Endodermal cell (in vitro differentiated cells): ENCODE measurements around the gene GPR150. TPM values are rescaled to one million over a fixed set of nuclear protein-coding genes. Genes with fewer than 3 reads are reported as not detected.

ENCODE experiments used
- DNase-seq: peaks from one replicate; pipeline ENCODE4 v3.0.0-alpha.2; 2017
- H3K27ac ChIP-seq: 2 replicates; pipeline ENCODE4 v1.5.1; 2013; ENCODE audit warnings: mild to moderate bottlenecking, low read depth, low read length, moderate library complexity
- H3K27me3 ChIP-seq: 2 replicates; pipeline ENCODE4 v1.6.1; 2013; ENCODE audit warnings: mild to moderate bottlenecking, low read length, moderate library complexity; ENCODE audit not compliant: insufficient read depth, control insufficient read depth, poor library complexity, severe bottlenecking
- H3K36me3 ChIP-seq: 2 replicates; pipeline ENCODE4 v1.7.0; 2013; ENCODE audit warnings: mild to moderate bottlenecking, low read length, moderate library complexity; ENCODE audit not compliant: control insufficient read depth, insufficient read depth
- H3K4me1 ChIP-seq: one replicate; pipeline ENCODE4 v1.7.0; 2013; ENCODE audit warnings: low read length; ENCODE audit not compliant: control insufficient read depth, insufficient read depth
- H3K4me3 ChIP-seq: 2 replicates; pipeline ENCODE4 v1.5.1; 2013; ENCODE audit warnings: mild to moderate bottlenecking, low read length, moderate library complexity
- H3K9ac ChIP-seq: 2 replicates; pipeline ENCODE4 v1.6.1; 2013; ENCODE audit warnings: mild to moderate bottlenecking, low read length, moderate library complexity; ENCODE audit not compliant: poor library complexity, severe bottlenecking; ENCODE audit errors: extremely low read depth
- H3K9me3 ChIP-seq: 2 replicates; pipeline ENCODE4 v1.6.1; 2013; ENCODE audit warnings: mild to moderate bottlenecking, low read length, moderate library complexity; ENCODE audit not compliant: control insufficient read depth
- H3K27ac Mint-ChIP-seq: 2 replicates; pipeline ENCODE4 v1.8.0; 2020; ENCODE audit warnings: mixed read lengths
- H3K27me3 Mint-ChIP-seq: 2 replicates; pipeline ENCODE4 v1.8.0; 2021; ENCODE audit warnings: mild to moderate bottlenecking, mixed read lengths; ENCODE audit not compliant: insufficient read depth
- H3K36me3 Mint-ChIP-seq: 2 replicates; pipeline ENCODE4 v1.8.0; 2020; ENCODE audit warnings: low read depth, mixed read lengths
- H3K4me1 Mint-ChIP-seq: 2 replicates; pipeline ENCODE4 v1.8.0; 2020; ENCODE audit warnings: mixed read lengths
- H3K4me3 Mint-ChIP-seq: 2 replicates; pipeline ENCODE4 v1.8.0; 2020; ENCODE audit warnings: mild to moderate bottlenecking, moderate library complexity, mixed read lengths
- H3K9me3 Mint-ChIP-seq: 2 replicates; pipeline ENCODE4 v1.8.0; 2020; ENCODE audit warnings: mild to moderate bottlenecking, mixed read lengths
- CTCF ChIP-seq: fragments of 200-600 bp; sonication (generic); conservative IDR thresholded peaks from 2 replicates; pipeline ENCODE4 v1.5.0; 2021; ENCODE audit warnings: antibody characterized with exemption, mild to moderate bottlenecking
- WGBS, 2 experiments: methylation state at CpG; one replicate each; pipeline versions ENCODE4 v1.1.5 to v1.1.7; 2013; ENCODE audit warnings: missing lambda C conversion rate in 2 of 2, mixed read lengths in 1 of 2; ENCODE audit not compliant: insufficient coverage in 1 of 2, insufficient read length in 1 of 2; 5-methylcytosine and 5-hydroxymethylcytosine counted together
- total RNA-seq, 2 donors: library from RNA; stranded (reverse); fragmentation: NEBNext Ultra II Directional in 1 of 2; extraction: Animal tissue kit (Norgen Biotek cat#: 25700) in 1 of 2; gene quantifications; 2 replicates in 1 of 2; 3 replicates in 1 of 2; pipeline ENCODE4 v1.2.1, GENCODE V29; 2021

GPR150 gene
- total RNA-seq, 2 donors from 2014 or later: 0.13 to 0.22 TPM

GRCh38 chr5:95605786-95606185 lies 14.1 kb upstream of the GPR150 start:
- H3K9me3 Mint-ChIP-seq: no peaks in the 10 kb centered on the region
- H3K4me3 Mint-ChIP-seq: no peak overlapping the region
- no peak overlapping the region for H3K9ac ChIP-seq
- H3K36me3 ChIP-seq: no peaks in the 10 kb centered on the region
- H3K27me3 ChIP-seq: no peaks in the 10 kb centered on the region
- DNase-seq: no peak
- no peak for TF ChIP-seq CTCF
- H3K4me1 Mint-ChIP-seq: peaks cover 7% of the 10 kb centered on the region
- no peaks in the 10 kb centered on the region for H3K9me3 ChIP-seq
- peaks cover 4% of the 10 kb centered on the region for H3K36me3 Mint-ChIP-seq
- H3K27me3 Mint-ChIP-seq: no peaks in the 10 kb centered on the region
- no peak overlapping the region for H3K4me3 ChIP-seq
- 86 to 96% methylated on average over 1 to 5 of the region's 5 CpGs for WGBS, 2 experiments
- no peaks in the 10 kb centered on the region for H3K4me1 ChIP-seq
- no peak overlapping the region for H3K27ac ChIP-seq
- H3K27ac Mint-ChIP-seq: no peak overlapping the region

GRCh38 chr5:95606419-95606818 lies 13.5 kb upstream of the GPR150 start:
- no peaks in the 10 kb centered on the region for H3K9me3 Mint-ChIP-seq
- no peaks in the 10 kb centered on the region for H3K9me3 ChIP-seq
- peaks cover 7% of the 10 kb centered on the region for H3K4me1 Mint-ChIP-seq
- no peak overlapping the region for H3K27ac Mint-ChIP-seq
- H3K27me3 Mint-ChIP-seq: no peaks in the 10 kb centered on the region
- H3K36me3 Mint-ChIP-seq: peaks cover 2% of the 10 kb centered on the region
- H3K36me3 ChIP-seq: no peaks in the 10 kb centered on the region
- H3K27me3 ChIP-seq: no peaks in the 10 kb centered on the region
- WGBS, 2 experiments: no CpG with 5 or more reads among the region's 1 CpG
- no peak overlapping the region for H3K4me3 ChIP-seq
- no peak overlapping the region for H3K27ac ChIP-seq
- H3K4me3 Mint-ChIP-seq: no peak overlapping the region
- no peak for TF ChIP-seq CTCF
- H3K9ac ChIP-seq: no peak overlapping the region
- no peak for DNase-seq
- no peaks in the 10 kb centered on the region for H3K4me1 ChIP-seq

GRCh38 chr5:95609711-95610110 lies 10.2 kb upstream of the GPR150 start:
- no peak for TF ChIP-seq CTCF
- H3K4me3 Mint-ChIP-seq: no peak overlapping the region
- H3K27ac ChIP-seq: no peak overlapping the region
- no peaks in the 10 kb centered on the region for H3K27me3 ChIP-seq
- H3K4me3 ChIP-seq: no peak overlapping the region
- peaks cover 23% of the 10 kb centered on the region for H3K9me3 ChIP-seq
- H3K9me3 Mint-ChIP-seq: peaks cover 22% of the 10 kb centered on the region
- H3K4me1 Mint-ChIP-seq: peaks cover 7% of the 10 kb centered on the region
- H3K4me1 ChIP-seq: no peaks in the 10 kb centered on the region
- no peaks in the 10 kb centered on the region for H3K36me3 ChIP-seq
- no peak overlapping the region for H3K9ac ChIP-seq
- 78 to 84% methylated on average over 2 to 3 of the region's 3 CpGs for WGBS, 2 experiments
- H3K27ac Mint-ChIP-seq: no peak overlapping the region
- peaks cover 5% of the 10 kb centered on the region for H3K36me3 Mint-ChIP-seq
- H3K27me3 Mint-ChIP-seq: peaks cover 1% of the 10 kb centered on the region
- no peak for DNase-seq
